Endothelial cell of umbilical vein (primary cell): ENCODE results near the gene WBP2. TPM values are rescaled to one million over a fixed set of nuclear protein-coding genes. Genes with fewer than 3 reads are reported as not detected.

Experiments used
- BruUV-seq: library from RNA; stranded (reverse); fragments of 400-500 nt; replicated peaks from 2 replicates; lab custom pipeline; 2021; lab: Mats Ljungman, UMichigan
- CTCF ChIA-PET: fragments of 300-600, 350-600 bp; sonication (Branson Sonifier 250); formaldehyde crosslinking; loops from one replicate; lab custom pipeline; 2021; ENCODE audit warnings: antibody characterized with exemption, inconsistent platforms; lab: Charles Lee
- POLR2A ChIA-PET: fragments of 300-600, 350-600 bp; sonication (Branson Sonifier 250); formaldehyde crosslinking; loops from one replicate; lab custom pipeline; 2021; ENCODE audit warnings: antibody characterized with exemption, inconsistent platforms; lab: Charles Lee
- DNase-seq: peaks from one replicate; pipeline ENCODE4 v3.0.0-alpha.2; 2011; ENCODE audit warnings: low read depth, low spot score
- FAIRE-seq: peaks from 2 replicates; lab custom pipeline; 2011; peaks lifted over from hg19 to GRCh38; lab: Jason Lieb, UNC
- H2AFZ ChIP-seq: 2 replicates; pipeline ENCODE4 v1.6.0; 2012; ENCODE audit warnings: low read depth, low read length, control low read depth, inconsistent platforms
- H3K27ac ChIP-seq: 2 replicates; pipeline ENCODE4 v1.5.1; 2011; ENCODE audit warnings: low read depth, mild to moderate bottlenecking, control low read depth, low read length, moderate library complexity; ENCODE audit not compliant: insufficient read depth
- H3K27me3 ChIP-seq, 2 experiments: 2 replicates each; pipeline versions ENCODE4 v1.6.0 to v1.6.1; 2011; ENCODE audit warnings: low read length in 2 of 2, mixed read lengths in 1 of 2; ENCODE audit not compliant: control insufficient read depth in 2 of 2, insufficient read depth in 2 of 2
- H3K36me3 ChIP-seq, 2 experiments: 2 replicates in 1 of 2; 3 replicates in 1 of 2; pipeline ENCODE4 v1.5.1; 2011; ENCODE audit warnings: low read length in 2 of 2, mild to moderate bottlenecking in 1 of 2, moderate library complexity in 1 of 2; ENCODE audit not compliant: control insufficient read depth in 2 of 2, insufficient read depth in 2 of 2; ENCODE audit errors: extremely low read depth in 1 of 2
- H3K4me1 ChIP-seq: 3 replicates; pipeline ENCODE4 v1.5.1; 2011; ENCODE audit warnings: mild to moderate bottlenecking, low read length; ENCODE audit not compliant: control insufficient read depth, insufficient read depth; ENCODE audit errors: extremely low read depth
- H3K4me2 ChIP-seq: 2 replicates; pipeline ENCODE4 v1.6.1; 2011; ENCODE audit warnings: low read length, control low read depth, mixed read lengths; ENCODE audit not compliant: insufficient read depth
- H3K4me3 ChIP-seq, 3 experiments: fragments of 200-600 bp in 1 of 3; sonication (generic), shearing (Covaris generic) in 1 of 3; replicated peaks in 1 of 3; 2 replicates each; pipeline ENCODE4 v1.5.1; 2011 to 2016; ENCODE audit warnings: control low read depth in 3 of 3, low read length in 3 of 3, mild to moderate bottlenecking in 2 of 3, inconsistent platforms in 1 of 3, low read depth in 1 of 3, moderate library complexity in 1 of 3; ENCODE audit not compliant: insufficient read depth in 1 of 3
- H3K79me2 ChIP-seq: 2 replicates; pipeline ENCODE4 v1.6.0; 2012; ENCODE audit warnings: low read length, inconsistent platforms; ENCODE audit not compliant: control insufficient read depth, insufficient read depth
- H3K9ac ChIP-seq: replicated peaks from 2 replicates; pipeline ENCODE3; 2011; ENCODE audit warnings: low read length, control low read depth; ENCODE audit not compliant: insufficient read depth; ENCODE audit errors: extremely low read depth
- H3K9me1 ChIP-seq: replicated peaks from 3 replicates; pipeline ENCODE4 v1.6.0; 2011; ENCODE audit warnings: mild to moderate bottlenecking, low read length; ENCODE audit not compliant: control insufficient read depth, insufficient read depth; ENCODE audit errors: extremely low read depth
- H3K9me3 ChIP-seq: replicated peaks from 2 replicates; pipeline ENCODE4 v1.5.1; 2012; ENCODE audit warnings: low read length, inconsistent platforms; ENCODE audit not compliant: control insufficient read depth, insufficient read depth
- H4K20me1 ChIP-seq: replicated peaks from 2 replicates; pipeline ENCODE3; 2011; ENCODE audit warnings: mild to moderate bottlenecking, low read length; ENCODE audit not compliant: control insufficient read depth, insufficient read depth; ENCODE audit errors: extremely low read depth
- CTCF ChIP-seq, 2 donors: IDR thresholded peaks; 1 replicate in 1 of 2; 2 replicates in 1 of 2; pipeline ENCODE4 v1.5.1; 2011; ENCODE audit warnings: low read length in 2 of 2, mild to moderate bottlenecking in 2 of 2, moderate library complexity in 2 of 2, control low read depth in 1 of 2, inconsistent platforms in 1 of 2, low read depth in 1 of 2; ENCODE audit not compliant: insufficient read depth in 1 of 2; ENCODE audit errors: extremely low read depth in 1 of 2
- EZH2 ChIP-seq: IDR thresholded peaks from 2 replicates; pipeline ENCODE4 v1.6.1; 2012; ENCODE audit warnings: borderline replicate concordance, low read depth, mild to moderate bottlenecking, moderate library complexity, low read length, inconsistent platforms; ENCODE audit not compliant: severe bottlenecking
- FOS ChIP-seq: IDR thresholded peaks from 2 replicates; pipeline ENCODE4 v1.6.1; 2011; ENCODE audit warnings: mild to moderate bottlenecking, low read length, moderate library complexity, borderline replicate concordance; ENCODE audit not compliant: insufficient read depth
- GATA2 ChIP-seq: IDR thresholded peaks from 2 replicates; pipeline ENCODE4 v1.7.0; 2011; ENCODE audit warnings: low read depth, mild to moderate bottlenecking, moderate library complexity, mixed read lengths, low read length; ENCODE audit not compliant: insufficient read length, insufficient read depth
- JUN ChIP-seq: IDR thresholded peaks from 2 replicates; pipeline ENCODE4 v1.6.1; 2011; ENCODE audit warnings: borderline replicate concordance, low read depth; ENCODE audit not compliant: insufficient read length, insufficient read depth
- MAX ChIP-seq: IDR thresholded peaks from 2 replicates; pipeline ENCODE4 v1.6.1; 2011; ENCODE audit not compliant: insufficient read depth, insufficient read length
- MYC ChIP-seq: IDR thresholded peaks from one replicate; pipeline ENCODE4 v1.6.1; 2011; ENCODE audit warnings: mild to moderate bottlenecking, low read depth, low read length
- POLR2A ChIP-seq: IDR thresholded peaks from 2 replicates; pipeline ENCODE4 v1.6.1; 2012; ENCODE audit warnings: low read depth, mild to moderate bottlenecking, control low read depth, low read length
- POLR2AphosphoS5 ChIP-seq: IDR thresholded peaks from 2 replicates; pipeline ENCODE4 v1.6.1; 2012; ENCODE audit warnings: low read depth, mild to moderate bottlenecking, control low read depth, low read length, moderate library complexity; ENCODE audit not compliant: insufficient read depth
- dilution Hi-C: fragments of 300-500 bp; cut with MboI; formaldehyde crosslinking; loops from one replicate; pipeline ENCODE4 v1.15.0; 2019; ENCODE audit warnings: low sequenced_read_pairs; ENCODE audit not compliant: extremely low pct_ligation_motif_present
- intact Hi-C: fragments of 100-400 bp; cut with micrococcal nuclease; formaldehyde crosslinking; loops from one replicate; pipeline ENCODE4 v1.10.0; 2022
- polyA plus RNA-seq, 4 experiments: library from polyadenylated mRNA; depleted of rRNA in 3 of 4; stranded (reverse) in 3 of 4; unstranded in 1 of 4; fragments of >200 nt; gene quantifications; 2 replicates each; pipeline versions ENCODE4 v1.2.1 to v1.2.3, GENCODE V29; 2011 to 2012; ENCODE audit warnings: missing spikeins in 1 of 4
- total RNA-seq: library from RNA; stranded (reverse); gene quantifications from 2 replicates; pipeline ENCODE4 v1.2.3, GENCODE V29; 2021

Gene WBP2
- total and polyA plus RNA-seq, 2 donors (not counting 3 experiments of a cell fraction or from before 2014, with no cell fraction given): 81.5 to 126 TPM

GRCh38 chr17:75810216-75810615 is 44.9 kb downstream of the WBP2 start:
- Histone ChIP-seq H3K9ac (no peak overlapping the region), H2AFZ (no peak overlapping the region), H3K36me3 (peaks cover 0 to 30% of the 10 kb centered on the region in 2 experiments), H3K9me1 (no peaks in the 10 kb centered on the region), H3K9me3 (no peaks in the 10 kb centered on the region), H4K20me1 (no peaks in the 10 kb centered on the region), H3K27me3 (no peaks in the 10 kb centered on the region), H3K4me1 (peaks cover 3% of the 10 kb centered on the region), H3K4me2 (no peak overlapping the region), H3K4me3 (no peak overlapping the region), H3K27ac (no peak overlapping the region), H3K79me2 (no peaks in the 10 kb centered on the region)
- intact Hi-C loops (no loop called here), dilution Hi-C loops (no loop called here)
- DNase-seq (no peak), FAIRE-seq (no peak)
- no peak for TF ChIP-seq JUN
- TF ChIP-seq MAX: no peak
- no peak for TF ChIP-seq POLR2AphosphoS5
- no peak for TF ChIP-seq MYC
- no peak for TF ChIP-seq POLR2A
- TF ChIP-seq GATA2: no peak
- TF ChIP-seq FOS: no peak
- TF ChIP-seq CTCF (IDR thresholded peaks at IDR 0.05; ENCODE audit: extremely low read depth in 1 of 2, insufficient read depth in 1 of 2, low read depth in 1 of 2, low read length in 2 of 2): no peak
- no peak for TF ChIP-seq EZH2
- no TSS peak for BruUV-seq
- ChIA-PET POLR2A (no interaction called here), CTCF (no interaction called here)
